ENCODE results near the gene TMEM87B.
"Not testable (repeated sequence)": the region's sequence is repeated elsewhere in the genome, so short reads cannot be mapped to it uniquely, and the experiment has no call there.

The TMEM87B gene

GRCh38 chr2:112109278-112109677 lies 54.2 kb downstream of the TMEM87B start:
- in situ Hi-C loops (cut with HindIII; ENCODE audit: low sequenced_read_pairs): no loop called here
- no peak for DNase-seq (ENCODE audit: low read depth)
- TF ChIP-seq CTCF (IDR thresholded peaks at IDR 0.05; ENCODE audit: low read depth, low read length, missing control alignments): no peak
- H3K4me3 ChIP-seq (ENCODE audit: low read depth, low read length): no peak overlapping the region

GRCh38 chr2:112110966-112111365 lies 55.9 kb downstream of the TMEM87B start:
- peak; percentile 37 for DNase-seq (ENCODE audit: low read depth)
- in situ Hi-C loops (cut with HindIII; ENCODE audit: low sequenced_read_pairs): no loop called here
- no peak for TF ChIP-seq CTCF (IDR thresholded peaks at IDR 0.05; ENCODE audit: low read depth, low read length, missing control alignments)
- H3K4me3 ChIP-seq (ENCODE audit: low read depth, low read length): no peak overlapping the region

- in situ Hi-C loops (cut with HindIII; ENCODE audit: low sequenced_read_pairs); H3K4me3 ChIP-seq (ENCODE audit: low read depth, low read length): not testable (repeated sequence)
Observed at GRCh38 chr2:112113354-112113753, 58.3 kb downstream of the TMEM87B start.

GRCh38 chr2:112118148-112118547 lies 63.1 kb downstream of the TMEM87B start:
- in situ Hi-C loops (cut with HindIII; ENCODE audit: low sequenced_read_pairs): no loop called here
- peak; percentile 35 for TF ChIP-seq CTCF (IDR thresholded peaks at IDR 0.05; ENCODE audit: low read depth, low read length, missing control alignments)
- H3K4me3 ChIP-seq (ENCODE audit: low read depth, low read length): no peak overlapping the region
- no peak for DNase-seq (ENCODE audit: low read depth)

More at GRCh38 chr2:112113354-112113753, 58.3 kb downstream of the TMEM87B start:
- DNase-seq (ENCODE audit: low read depth): not testable (repeated sequence)

- no peak overlapping the region for H3K4me3 ChIP-seq (ENCODE audit: low read depth, low read length)
- in situ Hi-C loops (cut with HindIII; ENCODE audit: low sequenced_read_pairs): no loop called here
- peak; percentile 47 for TF ChIP-seq CTCF (IDR thresholded peaks at IDR 0.05; ENCODE audit: low read depth, low read length, missing control alignments)
- peak; percentile 52 for DNase-seq (ENCODE audit: low read depth)
Observed at GRCh38 chr2:112121682-112122254, 66.7 kb downstream of the TMEM87B start.

GRCh38 chr2:112129060-112129459 lies 74.0 kb downstream of the TMEM87B start:
- H3K4me3 ChIP-seq (ENCODE audit: low read depth, low read length): no peak overlapping the region
- TF ChIP-seq CTCF (IDR thresholded peaks at IDR 0.05; ENCODE audit: low read depth, low read length, missing control alignments): no peak
- in situ Hi-C loops (cut with HindIII; ENCODE audit: low sequenced_read_pairs): no loop called here
- no peak for DNase-seq (ENCODE audit: low read depth)

- no peak for TF ChIP-seq CTCF (IDR thresholded peaks at IDR 0.05; ENCODE audit: low read depth, low read length, missing control alignments)
- no peak overlapping the region for H3K4me3 ChIP-seq (ENCODE audit: low read depth, low read length)
- DNase-seq (ENCODE audit: low read depth): no peak
- in situ Hi-C loops (cut with HindIII; ENCODE audit: low sequenced_read_pairs): no loop called here
Observed at GRCh38 chr2:112133344-112133743, 78.3 kb downstream of the TMEM87B start.

Measured in astrocyte of the cerebellum (primary cell).